ENCODE data around the gene TRAM2. TPM values are rescaled to one million over a fixed set of nuclear protein-coding genes. Genes with fewer than 3 reads are reported as not detected.
A peak's percentile ranks its signal among the peaks of the same experiment; 100 is the strongest.

TRAM2 gene
- total and polyA plus RNA-seq, 9 of the 15 experiments (the other 6 are each of a cell fraction or from before 2014, with no cell fraction given): 2.6 to 13.3 (median 8.9) TPM

DNA sequence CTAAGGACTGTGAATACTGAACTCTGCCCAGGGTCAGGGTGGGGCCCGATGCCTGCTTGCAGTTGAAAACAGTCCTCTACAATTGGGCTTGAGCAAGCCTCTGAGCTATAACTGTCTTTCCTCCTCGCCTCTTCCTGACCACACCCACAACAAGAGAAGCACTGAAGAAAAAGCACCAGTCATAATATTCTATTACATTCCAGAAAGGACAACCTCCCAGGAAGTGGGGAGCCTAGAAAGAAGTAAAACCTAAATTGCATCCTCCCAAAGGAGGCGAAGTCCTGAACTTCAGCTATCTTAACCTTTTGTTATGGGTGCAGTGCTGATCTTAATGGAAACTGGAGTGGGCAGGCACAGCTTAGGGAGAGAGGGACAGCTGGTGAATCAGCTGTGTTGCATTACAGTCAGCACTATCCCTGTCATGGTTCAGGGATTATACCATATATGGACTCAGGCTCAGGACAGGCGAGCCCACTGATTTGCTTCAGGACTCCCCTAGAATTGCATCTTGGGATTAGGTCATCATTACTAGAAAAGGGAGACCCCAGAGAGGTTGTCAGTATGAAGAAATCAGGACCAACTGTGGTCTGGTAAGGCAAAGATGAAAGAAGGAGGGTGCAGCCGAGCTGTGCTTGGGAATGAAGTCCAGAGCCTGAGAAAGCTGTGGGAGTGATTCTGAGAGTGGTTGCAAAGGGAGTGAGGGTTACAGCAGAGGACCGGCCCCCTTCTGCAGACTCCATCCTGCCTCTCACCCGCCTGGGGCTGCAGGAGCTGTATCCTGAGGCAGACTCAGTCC is 18.3 kb upstream of the TRAM2 start (continued):
- no peak for TF ChIP-seq FUS (optimal IDR thresholded peaks at IDR 0.05; ENCODE audit: low read depth, low read length)
- TF ChIP-seq HIVEP1 (CRISPR knock-in tag; IDR thresholded peaks at IDR 0.05): no peak
- TF ChIP-seq PYGO2 (tag; IDR thresholded peaks at IDR 0.05): no peak
- TF ChIP-seq HMGXB4 (CRISPR knock-in tag; IDR thresholded peaks at IDR 0.05): no peak
- no peak for TF ChIP-seq PCBP2 (IDR thresholded peaks at IDR 0.05; ENCODE audit: low read depth, low read length, poor library complexity, severe bottlenecking)
- no peak for TF ChIP-seq TAF1 (IDR thresholded peaks at IDR 0.05; ENCODE audit: control insufficient read depth, extremely low read depth, insufficient read depth, low read length, severe bottlenecking)
- TF ChIP-seq, protein P1, sequence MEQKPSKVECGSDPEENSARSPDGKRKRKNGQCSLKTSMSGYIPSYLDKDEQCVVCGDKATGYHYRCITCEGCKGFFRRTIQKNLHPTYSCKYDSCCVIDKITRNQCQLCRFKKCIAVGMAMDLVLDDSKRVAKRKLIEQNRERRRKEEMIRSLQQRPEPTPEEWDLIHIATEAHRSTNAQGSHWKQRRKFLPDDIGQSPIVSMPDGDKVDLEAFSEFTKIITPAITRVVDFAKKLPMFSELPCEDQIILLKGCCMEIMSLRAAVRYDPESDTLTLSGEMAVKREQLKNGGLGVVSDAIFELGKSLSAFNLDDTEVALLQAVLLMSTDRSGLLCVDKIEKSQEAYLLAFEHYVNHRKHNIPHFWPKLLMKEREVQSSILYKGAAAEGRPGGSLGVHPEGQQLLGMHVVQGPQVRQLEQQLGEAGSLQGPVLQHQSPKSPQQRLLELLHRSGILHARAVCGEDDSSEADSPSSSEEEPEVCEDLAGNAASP (IDR thresholded peaks at IDR 0.05): no peak
- no peak for TF ChIP-seq SAFB (IDR thresholded peaks at IDR 0.05; ENCODE audit: borderline replicate concordance, low read depth, low read length)
- no peak for TF ChIP-seq TEAD2 (tag; IDR thresholded peaks at IDR 0.05)
- TF ChIP-seq STAG1 (CRISPR knock-in tag; IDR thresholded peaks at IDR 0.05; ENCODE audit: borderline replicate concordance): no peak
- TF ChIP-seq TFAP4 (CRISPR knock-in tag; IDR thresholded peaks at IDR 0.05; ENCODE audit: borderline replicate concordance): peak; percentile 82
- TF ChIP-seq FOXK1 (CRISPR knock-in tag; IDR thresholded peaks at IDR 0.05; ENCODE audit: borderline replicate concordance): 0 out of 2 replicates have a peak, but pooled peaks have one; percentile 54
